Measurements from ENCODE around the gene PARD6G.
"Not testable (repeated sequence)": the region's sequence is repeated elsewhere in the genome, so short reads cannot be mapped to it uniquely, and the experiment has no call there.

PARD6G gene

DNA sequence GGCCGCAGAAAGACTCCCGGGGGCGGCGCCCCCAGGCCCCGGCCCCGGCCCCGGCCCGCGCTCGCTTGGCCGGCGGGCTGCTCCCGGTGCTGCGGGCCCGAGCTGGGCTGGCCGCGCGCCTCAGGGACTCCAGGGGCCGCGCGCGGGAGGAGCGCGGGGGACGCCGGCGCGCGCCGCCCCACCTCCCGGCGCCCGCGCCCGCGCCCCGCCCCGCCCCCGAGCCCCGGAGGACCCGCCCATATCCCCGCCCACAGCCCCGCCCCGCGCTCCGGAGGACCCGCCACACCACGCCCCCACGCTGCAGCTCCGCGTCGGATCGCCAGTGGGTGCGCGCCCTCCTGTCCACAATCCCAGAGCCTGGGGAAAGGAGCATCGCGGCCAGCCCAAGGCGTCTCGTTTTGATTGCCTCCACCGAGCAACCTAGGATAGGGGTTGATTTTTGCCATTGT, at the start of gene PARD6G:
PARD6G (minus strand) TSS at position 122 of the 449 bp plus-strand sequence. CDS start 166 bp downstream, outside the sequence.
- peak; percentile 86 for DNase-seq (ENCODE audit: low spot score)

DNA sequence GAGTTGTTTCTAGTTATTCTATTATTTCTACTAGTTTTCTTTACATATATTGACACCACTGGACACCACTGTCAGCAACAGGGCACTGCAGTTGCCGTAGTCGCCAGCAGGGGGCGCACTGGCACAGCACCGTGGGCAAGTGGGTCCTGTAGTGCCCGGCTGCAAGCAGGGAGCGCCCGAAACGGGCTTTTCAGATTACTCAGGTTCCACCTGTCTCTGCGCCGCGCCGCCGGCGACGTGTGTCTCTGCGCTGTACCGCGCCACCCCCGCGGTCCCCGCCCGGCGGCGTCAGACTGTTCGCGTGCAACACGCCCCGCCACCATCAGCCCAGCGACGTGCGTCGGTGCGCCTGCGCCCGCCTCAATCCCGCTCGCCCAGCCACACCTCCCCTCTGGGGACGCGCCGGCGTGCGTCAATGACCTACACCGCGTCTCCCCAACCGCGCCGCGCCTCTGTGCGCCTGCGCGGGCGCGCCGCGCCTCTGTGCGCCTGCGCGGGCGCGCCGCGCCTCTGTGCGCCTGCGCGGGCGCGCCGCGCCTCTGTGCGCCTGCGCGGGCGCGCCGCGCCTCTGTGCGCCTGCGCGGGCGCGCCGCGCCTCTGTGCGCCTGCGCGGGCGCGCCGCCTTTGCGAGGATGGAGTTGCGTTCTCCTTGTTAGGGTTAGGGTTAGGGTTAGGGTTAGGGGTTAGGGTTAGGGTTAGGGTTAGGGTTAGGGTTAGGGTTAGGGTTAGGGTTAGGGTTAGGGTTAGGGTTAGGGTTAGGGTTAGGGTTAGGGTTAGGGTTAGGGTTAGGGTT, 15.1 kb upstream of the PARD6G start:
- not testable (repeated sequence) for DNase-seq (ENCODE audit: low spot score)

- DNase-seq (ENCODE audit: low spot score): no peak
These were observed 12.3 kb upstream of the PARD6G start for GRCh38 chr18:80259610-80260009.

DNA sequence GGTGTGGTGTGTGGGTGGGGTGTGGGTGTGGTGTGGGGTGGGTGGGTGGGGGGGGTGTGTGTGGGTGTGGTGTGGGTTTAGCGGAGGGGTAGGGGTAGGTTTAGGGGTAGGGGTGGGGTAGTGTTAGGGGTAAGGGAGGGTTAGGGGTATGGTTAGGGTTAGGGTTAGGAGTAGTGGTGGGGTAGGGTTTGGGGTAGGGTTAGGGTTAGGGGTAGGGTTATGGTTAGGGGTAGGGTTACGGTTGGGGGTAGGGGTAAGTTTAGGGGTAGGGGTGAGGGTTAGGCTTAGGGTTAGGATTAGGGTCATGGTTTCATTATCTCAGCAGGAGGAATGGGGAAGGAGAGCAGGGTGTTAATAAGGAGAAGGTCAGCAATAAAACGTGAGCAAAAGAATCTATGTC, 11.3 kb upstream of the PARD6G start:
- no peak for DNase-seq (ENCODE audit: low spot score)

DNA sequence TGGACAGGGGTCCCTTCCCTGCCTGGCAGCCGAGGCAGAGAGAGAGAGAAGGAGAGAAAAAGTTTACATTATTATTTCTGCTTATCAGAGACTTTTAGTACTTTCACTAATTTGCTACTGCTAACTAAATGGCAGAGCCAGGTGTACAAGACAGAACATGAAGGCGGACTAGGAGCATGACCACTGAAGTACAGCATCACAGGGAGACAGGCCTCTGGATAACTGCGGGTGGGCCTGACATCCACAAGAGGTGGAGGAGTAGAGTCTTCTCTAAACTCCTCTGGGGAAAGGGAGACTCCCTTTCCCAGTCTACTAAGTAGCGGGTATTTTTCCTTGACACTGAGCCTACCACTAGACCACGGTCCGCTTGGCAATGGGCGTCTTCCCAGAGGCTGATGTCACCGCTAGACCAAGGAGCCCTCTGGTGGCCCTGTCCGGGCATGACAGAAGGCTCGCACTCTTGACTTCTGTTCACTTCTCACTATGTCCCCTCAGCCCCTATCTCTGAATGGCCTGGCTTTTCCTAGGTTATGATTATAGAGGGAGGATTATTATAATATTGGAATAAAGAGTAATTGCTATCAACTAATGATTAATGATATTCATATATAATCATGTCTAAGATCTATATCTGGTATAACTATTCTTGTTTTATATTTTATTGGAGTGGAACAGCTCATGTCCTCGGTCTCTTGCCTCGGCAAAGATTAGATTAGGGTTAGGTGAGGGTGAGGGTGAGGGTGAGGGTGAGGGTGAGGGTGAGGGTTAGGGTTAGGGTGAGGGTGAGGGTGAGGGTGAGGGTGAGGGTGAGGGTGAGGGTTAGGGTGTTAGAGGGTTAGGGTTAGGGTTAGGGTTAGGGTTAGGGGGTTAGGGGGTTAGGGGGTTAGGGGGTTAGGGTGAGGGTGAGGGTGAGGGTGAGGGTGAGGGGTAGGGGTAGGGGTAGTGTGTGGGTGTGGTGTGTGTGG, 10.5 kb upstream of the PARD6G start:
- peak; percentile 58 for DNase-seq (ENCODE audit: low spot score)

DNA sequence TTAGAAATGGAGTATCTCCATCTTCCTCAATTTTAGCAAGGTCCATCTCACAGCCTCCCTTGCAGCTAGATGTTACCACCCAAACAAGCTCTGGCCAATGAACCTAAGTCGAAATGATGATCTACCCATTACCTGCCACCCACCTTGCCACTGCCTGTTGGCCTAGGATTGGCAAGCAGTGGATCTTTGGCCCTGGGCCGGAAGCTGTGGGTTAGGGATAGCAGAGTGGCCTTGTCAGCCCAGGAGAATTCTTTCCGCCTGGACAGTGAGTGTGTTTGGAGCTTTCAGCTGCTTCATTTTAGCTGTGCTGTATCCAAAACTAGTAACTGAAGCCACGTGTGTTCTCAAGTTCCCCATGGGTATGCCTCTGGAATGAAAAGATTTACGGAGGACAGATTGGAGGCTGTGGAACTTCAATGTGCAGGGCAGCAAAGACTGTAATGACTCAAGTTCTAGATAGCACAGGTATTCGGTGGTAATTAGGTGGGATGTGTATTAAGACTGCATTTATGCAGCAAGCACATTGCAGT, 7.7 kb upstream of the PARD6G start:
- no peak for DNase-seq (ENCODE audit: low spot score)

DNA sequence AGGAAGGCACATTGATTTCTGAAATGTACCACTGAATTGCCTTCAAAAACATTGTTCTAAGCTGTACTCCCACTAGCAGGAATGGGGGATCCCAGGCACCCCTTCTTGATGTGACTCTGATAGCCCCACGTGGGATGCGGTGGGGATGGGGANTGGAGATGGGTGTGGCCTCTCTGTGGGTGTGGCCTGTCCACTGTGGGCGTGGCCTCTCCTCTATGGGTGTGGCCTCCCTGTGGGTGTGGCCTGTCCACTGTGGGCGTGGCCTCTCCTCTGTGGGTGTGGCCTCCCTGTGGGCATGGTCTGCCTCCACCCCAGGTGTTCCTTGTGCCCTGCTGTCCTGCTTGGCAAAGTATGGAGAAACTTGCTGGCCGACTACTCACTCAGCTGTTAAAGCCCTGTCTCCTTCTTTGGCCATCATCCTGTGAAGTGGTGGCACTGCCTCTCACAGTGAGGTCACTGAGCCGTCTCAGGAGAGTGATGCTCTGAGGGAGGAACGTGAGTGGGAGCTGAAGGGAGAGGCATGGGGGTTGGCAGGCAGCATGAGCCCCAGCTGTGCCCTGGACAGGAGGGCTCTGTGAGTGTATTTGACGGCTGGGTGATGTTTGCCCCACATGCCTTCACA, 6.7 kb upstream of the PARD6G start:
- no peak for DNase-seq (ENCODE audit: low spot score)

DNA sequence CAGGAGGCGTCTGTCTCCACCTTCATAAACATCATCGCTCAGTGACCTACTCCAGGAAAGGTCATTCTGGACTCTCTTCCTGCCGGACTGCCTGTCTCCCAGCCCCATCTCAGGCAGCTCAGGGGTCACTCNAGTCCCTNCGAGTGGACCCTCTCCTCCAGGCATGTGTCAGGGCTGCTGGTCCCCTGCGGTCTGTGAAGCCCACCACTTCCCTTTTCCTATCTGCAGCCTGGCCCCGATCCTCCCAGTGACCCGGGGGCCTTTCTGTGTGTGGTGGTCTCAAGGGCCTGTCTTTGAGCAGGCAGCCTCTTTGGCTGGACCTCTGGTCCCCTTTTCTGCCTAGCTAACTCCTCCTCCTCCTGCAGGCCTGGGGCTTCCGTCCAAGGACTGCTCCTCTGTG, 5.9 kb upstream of the PARD6G start:
- no peak for DNase-seq (ENCODE audit: low spot score)

DNA sequence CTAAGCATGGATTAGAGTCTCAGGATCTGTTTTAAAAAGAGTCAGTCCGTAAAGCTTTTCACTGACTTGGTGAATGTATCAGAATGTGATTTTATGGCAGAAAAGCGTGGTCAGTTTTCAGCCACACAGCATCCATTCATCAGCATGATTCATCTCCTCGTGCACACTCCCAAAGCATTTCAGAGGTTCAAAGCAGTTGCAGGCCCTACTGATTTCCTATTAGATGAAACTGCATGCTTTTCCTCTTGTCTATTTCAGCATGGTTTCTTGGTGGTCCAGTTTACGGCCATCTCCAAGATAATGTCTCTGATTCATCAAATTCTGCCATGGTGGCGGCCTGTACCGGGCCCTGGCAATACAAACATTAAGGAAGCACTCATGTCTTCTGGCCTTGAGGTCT, 4.8 kb upstream of the PARD6G start:
- DNase-seq (ENCODE audit: low spot score): no peak

GRCh38 chr18:80251700-80252099, 4.4 kb upstream of the PARD6G start:
- DNase-seq (ENCODE audit: low spot score): no peak

- DNase-seq (ENCODE audit: low spot score): no peak
These were observed 3.5 kb upstream of the PARD6G start for GRCh38 chr18:80250740-80251364.

DNA sequence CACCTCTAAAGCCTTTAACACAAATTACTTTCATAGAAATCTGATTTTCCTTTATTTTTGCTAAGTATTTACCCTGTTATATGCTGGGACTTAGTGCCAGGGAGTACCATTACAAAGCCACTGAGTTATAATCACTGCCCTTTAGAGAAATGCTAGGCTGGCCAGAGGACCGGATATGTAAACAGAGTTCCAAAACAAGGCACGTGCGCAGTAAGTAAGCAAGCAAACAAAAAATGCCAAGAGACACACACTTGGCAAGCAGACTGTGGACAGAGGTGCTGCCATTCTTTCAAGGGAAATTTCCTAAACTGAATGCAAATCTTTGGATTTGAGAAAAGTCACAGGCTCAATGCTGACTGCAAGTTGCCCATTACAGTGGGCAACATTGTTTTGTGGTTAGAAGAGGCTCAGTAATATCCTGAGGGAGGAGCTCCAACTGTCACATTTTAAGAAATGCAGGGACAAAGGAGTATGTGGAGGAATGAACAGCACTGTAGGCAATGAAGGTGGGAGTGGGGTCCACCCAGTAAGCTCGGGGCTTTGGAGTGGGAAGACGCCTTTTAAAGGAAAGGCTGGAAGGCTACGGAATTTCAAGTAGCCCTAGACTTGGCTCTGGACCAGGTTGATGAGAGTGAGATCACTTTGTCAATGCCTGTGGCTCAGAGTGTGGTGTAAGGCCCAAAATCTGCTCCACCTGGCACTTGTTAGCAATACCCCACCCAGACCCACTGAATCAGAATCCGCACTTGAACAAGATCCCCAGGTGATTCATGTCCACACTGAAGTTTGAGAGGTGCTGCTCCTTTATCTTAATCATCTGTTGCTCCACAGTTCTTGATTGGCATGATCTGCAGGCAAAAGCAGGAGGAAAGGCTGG, 2.1 kb upstream of the PARD6G start:
- DNase-seq (ENCODE audit: low spot score): no peak

DNA sequence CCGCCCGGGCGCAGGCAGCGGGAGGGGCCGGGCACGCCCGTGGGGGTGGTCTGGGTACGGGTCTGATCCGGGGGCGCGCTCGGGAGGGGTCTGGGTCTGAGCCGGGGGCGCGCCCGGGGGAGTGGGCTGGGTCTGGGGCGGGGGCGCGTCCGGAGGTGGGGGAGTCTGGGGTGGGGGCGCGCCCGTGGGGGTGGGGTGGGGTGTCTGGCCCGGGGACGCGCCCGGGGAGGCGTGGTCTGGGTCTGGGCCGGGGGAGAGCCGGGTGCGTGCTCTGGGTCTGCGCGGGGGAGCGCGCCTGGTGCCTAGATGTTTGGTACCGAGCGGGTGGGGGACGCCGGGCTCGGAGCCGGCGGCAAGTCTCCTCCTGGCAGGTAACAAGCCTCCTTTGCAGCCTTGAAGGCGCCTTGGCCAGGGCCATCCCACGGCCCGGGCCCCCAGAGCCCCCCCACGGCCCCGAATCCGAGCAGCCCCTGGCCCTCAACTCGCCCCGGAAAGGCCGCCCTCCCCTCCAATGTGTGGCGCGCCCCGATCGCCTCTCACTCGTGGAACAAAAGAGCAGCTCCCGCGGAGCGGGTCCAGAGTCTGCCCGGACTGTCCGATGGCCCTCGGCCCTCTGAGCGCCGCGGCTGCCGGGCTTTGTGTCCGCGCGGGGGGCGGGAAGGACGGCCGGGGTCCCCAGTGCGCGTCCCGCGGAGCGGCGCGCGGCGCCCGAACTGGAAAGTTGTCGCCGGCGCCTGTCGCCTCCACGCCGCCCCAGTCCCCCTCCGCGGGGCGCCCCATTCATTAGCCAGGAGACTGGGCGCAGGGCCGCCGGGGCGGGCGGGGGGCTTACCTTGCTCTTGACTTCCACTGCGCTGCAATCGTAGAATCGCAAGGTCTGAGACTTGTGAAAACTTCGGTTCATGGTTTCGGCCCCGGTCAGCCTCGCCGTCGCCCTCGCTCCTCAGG, 595 bp downstream of the PARD6G start:
- DNase-seq (ENCODE audit: low spot score): no peak

- no peak for DNase-seq (ENCODE audit: low spot score)
These were observed 1.4 kb downstream of the PARD6G start for GRCh38 chr18:80245781-80246444.

- no peak for DNase-seq (ENCODE audit: low spot score)
These were observed 2.2 kb downstream of the PARD6G start for GRCh38 chr18:80244956-80245730.

DNA sequence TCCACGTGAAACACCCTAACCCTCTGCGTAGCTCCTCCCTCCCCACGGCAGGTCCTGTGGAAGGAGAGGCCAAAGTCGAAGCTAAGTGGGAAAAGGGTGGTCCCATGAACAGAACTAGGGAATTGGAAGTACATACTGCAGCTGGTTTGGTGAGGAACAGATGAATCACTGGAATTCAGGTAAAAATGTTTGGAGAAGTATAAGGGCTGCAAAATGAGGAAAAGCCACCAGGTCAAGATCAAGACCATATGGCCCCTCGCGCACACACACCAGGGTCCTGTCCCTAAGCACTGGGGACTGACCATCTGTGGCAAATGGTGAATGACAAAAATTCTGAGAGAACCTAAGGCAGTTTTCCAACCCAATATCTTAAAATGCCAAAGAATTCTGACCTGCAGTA, 3.1 kb downstream of the PARD6G start:
- DNase-seq (ENCODE audit: low spot score): no peak

- no peak for DNase-seq (ENCODE audit: low spot score)
These were observed 4.1 kb downstream of the PARD6G start for GRCh38 chr18:80243204-80243603.
